SK-N-DZ (cell line): ENCODE measurements around the gene LIMS3. TPM values are rescaled to one million over a fixed set of nuclear protein-coding genes. Genes with fewer than 3 reads are reported as not detected.
"Not testable (repeated sequence)": the region's sequence is repeated elsewhere in the genome, so short reads cannot be mapped to it uniquely, and the experiment has no call there.

Source experiments
- DNase-seq: peaks from one replicate; pipeline ENCODE4 v3.0.0-alpha.2; 2015; ENCODE audit warnings: low spot score
- polyA plus RNA-seq, 2 experiments: library from polyadenylated mRNA; depleted of rRNA; stranded (reverse); fragments of >200 nt; gene quantifications; 2 replicates each; pipeline ENCODE4 v1.2.3, GENCODE V29; 2014

Gene LIMS3
- 0.10 and 0.69 TPM in 2 replicates for polyA plus RNA-seq (2014; cell fraction: cytosol; rRNA removed)
- not detected in 2 replicates for polyA plus RNA-seq (2014; cell fraction: nucleus; rRNA removed)

GRCh38 chr2:109898462-109899336 lies at the start of gene LIMS3:
Gene LIMS3, plus strand, starts transcription at chr2:109898688. Its CDS starts 41 bp downstream, at chr2:109898729.
- DNase-seq, result not testable (repeated sequence)

DNA sequence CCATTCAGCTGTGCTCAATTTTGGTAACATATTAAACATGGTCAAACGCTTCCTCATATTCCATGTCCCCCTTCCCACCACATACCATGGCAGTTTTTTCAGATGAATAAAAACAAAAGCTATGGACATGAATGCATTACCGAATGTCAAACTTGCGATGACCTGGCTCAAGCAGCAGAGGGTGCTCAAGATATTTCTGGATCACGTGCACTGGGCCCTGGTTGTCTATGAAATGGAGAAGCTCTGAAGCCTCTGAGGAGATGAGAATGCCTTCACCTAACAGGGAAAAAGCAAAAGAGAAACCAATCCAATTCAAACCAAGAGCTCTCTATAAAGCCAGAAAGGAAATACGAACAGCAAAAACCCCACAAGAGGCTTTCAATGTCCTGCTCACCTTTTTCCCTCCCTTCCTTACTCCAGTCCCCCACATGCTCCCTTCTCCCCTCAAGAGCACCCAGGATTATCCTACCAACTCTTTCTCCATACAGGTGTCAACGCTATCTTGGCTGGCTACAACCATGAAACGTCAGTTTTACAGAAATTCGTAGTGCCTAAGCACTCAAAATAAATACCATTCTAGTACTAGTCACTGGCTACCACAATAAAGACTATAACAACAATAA lies 27.2 kb upstream of the LIMS3 start:
- not testable (repeated sequence) for DNase-seq

- DNase-seq, result not testable (repeated sequence)
These were observed 21.9 kb upstream of the LIMS3 start for GRCh38 chr2:109876625-109877024.

DNA sequence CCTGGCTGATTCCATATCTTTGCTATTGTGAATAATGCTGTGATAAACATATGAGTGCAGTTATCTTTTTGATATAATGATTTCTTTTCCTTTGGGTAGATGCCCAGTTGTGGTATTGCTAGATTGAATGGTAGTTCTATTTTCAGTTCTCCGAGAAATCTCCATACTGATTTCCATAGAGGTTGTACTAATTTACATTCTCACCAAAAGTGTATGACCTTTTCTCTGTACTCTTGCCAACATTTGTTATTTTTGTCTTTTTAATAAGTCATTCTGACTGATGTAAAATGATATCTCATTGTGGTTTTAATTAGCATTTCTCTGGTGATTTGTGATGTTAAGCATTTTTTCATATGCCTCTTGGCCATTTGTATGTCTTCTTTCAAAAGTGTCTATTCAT lies 16.4 kb upstream of the LIMS3 start:
- not testable (repeated sequence) for DNase-seq

- not testable (repeated sequence) for DNase-seq
These were observed 10.1 kb upstream of the LIMS3 start for GRCh38 chr2:109888414-109888813.

GRCh38 chr2:109889909-109890308 lies 8.6 kb upstream of the LIMS3 start:
- DNase-seq, result not testable (repeated sequence)

DNA sequence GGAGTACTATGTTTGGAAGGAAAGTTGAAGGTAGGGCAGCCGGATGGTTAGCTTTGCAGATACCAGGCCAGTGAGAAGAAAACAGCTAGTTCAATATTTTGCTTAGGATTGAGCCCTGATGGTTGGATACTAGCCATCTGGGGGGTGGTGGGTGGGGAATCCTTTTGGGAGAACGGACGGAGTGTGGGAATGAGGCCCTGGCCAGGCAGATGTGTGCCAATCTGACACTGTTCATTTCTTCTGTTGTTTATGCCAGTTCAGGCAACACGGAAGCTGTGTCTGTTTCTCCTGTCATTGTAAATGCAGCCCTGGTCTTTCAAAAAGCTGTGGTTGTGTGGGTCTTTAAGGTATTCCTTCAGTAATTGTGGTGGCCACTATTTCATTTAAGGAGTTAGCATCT lies 7.5 kb upstream of the LIMS3 start:
- DNase-seq, result not testable (repeated sequence)

GRCh38 chr2:109893736-109894135 lies 4.8 kb upstream of the LIMS3 start:
- not testable (repeated sequence) for DNase-seq

- DNase-seq, result not testable (repeated sequence)
These were observed 4.3 kb upstream of the LIMS3 start for GRCh38 chr2:109894141-109894540.

GRCh38 chr2:109895090-109895869 lies 3.2 kb upstream of the LIMS3 start:
- DNase-seq, result not testable (repeated sequence)

DNA sequence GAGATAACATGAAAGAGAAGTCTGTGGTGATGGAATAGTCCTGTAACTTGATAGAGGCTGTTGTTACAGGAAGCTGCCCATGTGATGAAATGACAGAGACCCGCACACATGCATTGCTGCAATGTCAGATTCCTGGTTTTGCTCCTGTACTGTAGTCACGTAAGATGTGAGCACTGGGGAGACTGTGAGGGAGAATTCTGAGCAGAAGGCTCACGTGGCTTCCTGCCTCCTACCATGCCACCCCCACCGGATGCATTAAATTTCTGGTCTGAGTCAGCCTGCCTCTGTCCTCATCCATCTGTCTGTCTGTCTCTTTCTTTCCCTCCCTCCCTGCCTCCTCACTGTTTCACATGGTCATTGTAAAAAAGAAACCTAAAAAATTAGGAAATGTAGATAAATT lies 2.3 kb upstream of the LIMS3 start:
- DNase-seq, result not testable (repeated sequence)

DNA sequence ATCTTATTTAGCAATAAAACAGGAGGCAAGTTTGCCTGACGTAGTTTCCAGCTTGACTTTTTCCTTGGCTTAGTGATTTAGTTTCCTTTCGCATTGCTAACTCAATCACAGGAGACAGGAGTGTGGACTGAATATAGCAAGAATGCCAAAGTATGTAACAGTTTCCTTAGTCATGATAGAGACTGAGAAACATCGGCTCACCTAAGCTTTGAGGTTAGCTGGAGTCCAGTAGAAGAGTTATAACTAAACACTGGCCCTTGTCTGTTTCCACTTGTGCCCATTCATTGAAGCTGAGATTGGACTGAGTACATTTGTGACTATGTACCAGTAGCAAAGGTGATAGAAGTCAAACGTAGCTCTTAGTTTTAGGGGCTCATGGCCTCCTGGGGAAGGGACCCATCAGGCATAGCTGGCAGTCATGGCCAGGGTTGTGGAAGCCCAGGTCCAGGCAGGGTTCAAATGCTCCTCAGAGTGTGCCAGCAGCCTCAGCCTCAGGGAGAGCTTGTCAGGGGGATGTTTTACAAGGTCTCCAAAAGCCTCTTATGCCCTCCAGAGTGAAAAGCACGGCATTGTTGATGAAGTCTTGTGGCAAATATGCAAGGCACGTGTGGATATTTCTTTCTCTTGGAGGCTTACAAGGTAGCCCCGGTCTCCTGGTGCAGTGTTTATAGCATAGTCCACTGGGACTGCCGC lies 573 bp upstream of the LIMS3 start:
- DNase-seq, result not testable (repeated sequence)

- DNase-seq, result not testable (repeated sequence)
These were observed 7.3 kb downstream of the LIMS3 start for GRCh38 chr2:109905796-109906195.

DNA sequence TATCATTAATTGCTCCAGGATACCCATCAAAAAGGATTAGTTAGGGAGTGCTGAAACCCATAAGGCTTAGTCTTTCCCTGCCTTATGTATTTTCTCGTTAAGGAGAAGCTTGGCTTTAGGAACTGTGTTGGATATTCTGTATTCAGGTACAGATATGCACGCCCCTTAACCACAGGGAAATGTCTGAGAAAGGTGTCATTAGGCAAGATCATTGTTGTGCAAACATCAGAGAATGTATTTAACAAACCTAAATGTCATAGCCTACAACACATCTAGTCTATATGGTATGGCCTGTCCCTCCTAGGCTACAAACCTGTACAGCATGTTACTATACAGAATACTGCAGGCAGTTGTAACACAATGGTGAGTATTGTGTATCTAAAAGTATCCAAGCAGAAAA lies 10.1 kb downstream of the LIMS3 start:
- not testable (repeated sequence) for DNase-seq

DNA sequence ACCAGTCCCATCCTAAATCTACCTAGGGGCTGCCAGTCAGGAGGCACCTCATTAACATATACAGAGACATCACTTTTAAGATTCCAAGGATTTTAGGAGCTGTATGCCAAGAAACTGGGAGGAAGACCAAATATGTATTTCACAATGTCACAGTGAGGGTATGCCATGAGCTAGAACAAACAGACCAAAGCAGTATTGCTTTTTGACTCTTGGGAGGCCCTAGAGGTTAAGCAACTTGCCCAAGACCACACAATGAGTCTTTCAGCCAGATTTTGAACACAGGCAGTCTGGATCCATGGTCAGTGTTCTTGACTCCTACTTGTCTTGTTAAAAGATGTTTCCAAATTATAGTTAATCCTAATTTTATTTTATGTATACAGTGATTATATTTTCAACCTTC lies 12.3 kb downstream of the LIMS3 start:
- DNase-seq, result not testable (repeated sequence)

DNA sequence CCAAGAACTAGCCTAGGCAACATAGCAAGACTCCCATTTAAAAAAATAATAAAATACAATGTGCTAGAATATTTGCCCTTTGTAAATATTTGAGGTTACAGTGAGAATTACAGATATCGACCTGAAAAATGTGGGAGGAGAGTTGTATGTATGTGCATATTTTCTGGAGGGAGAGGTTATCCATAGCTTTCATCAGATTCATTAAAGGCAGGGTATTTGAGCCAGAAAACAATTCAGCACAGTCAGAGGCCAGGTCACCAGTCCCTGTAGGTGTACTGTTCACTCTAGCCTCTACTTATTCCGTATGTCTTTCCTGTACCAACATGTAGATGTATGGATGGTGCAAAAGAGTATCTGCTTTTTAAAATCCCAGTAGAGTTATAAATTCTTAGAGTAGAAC lies 15.4 kb downstream of the LIMS3 start:
- DNase-seq, result not testable (repeated sequence)

GRCh38 chr2:109914552-109914951 lies 16.1 kb downstream of the LIMS3 start:
- DNase-seq, result not testable (repeated sequence)

- DNase-seq, result not testable (repeated sequence)
These were observed 17.3 kb downstream of the LIMS3 start for GRCh38 chr2:109915830-109916229.

DNA sequence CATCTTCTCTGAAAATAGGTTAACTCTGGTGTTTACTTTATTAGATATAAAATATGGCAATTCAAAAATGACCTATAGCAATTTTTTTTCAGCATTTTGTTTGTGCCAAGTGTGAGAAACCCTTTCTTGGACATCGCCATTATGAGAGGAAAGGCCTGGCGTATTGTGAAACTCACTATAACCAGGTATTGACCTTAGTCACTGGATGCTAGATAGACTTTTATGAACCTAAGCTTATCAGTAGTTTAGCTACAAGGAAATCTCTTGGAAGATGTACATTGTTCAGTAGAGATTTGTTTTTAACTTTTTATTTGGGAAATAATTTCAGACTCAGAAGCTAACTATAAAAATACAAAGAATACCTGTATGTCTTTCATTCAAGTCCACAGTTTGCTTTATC lies 21.7 kb downstream of the LIMS3 start:
- not testable (repeated sequence) for DNase-seq

DNA sequence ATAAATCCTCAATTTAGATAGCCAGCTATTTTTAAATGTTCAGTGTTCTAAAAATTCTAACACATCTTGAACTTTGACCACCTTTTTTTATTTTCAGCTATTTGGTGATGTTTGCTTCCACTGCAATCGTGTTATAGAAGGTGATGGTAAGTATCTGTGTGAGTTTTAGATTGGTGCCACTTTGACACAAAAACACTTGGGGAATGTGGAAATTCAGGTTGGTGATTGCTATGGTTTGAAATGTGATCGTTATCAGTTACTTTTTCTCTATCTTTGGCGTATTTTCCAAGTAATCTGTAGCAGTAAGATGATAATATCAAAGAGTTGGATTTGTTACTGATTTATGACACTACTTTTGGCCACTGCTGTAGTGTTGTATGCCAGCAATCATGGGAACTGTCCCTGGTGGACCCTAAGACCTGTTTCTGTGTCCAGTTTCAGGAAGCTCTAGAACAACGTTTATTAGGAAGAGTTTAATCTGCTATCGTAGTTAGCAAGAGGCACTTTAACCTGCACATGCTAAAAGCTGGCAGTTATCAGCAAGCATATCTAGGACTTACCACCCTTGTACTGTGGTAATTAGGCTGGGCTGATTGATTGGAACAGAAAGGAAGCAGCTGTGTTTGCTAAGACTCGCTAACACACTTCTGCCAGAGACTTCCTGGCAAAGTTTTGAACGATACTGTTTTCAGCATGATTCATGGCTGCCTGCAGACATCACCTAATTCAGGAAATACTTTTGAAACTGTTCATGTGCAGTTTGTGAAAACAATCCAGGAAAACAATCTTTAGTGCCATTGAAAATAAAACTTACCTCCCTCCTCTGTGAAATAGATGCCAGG lies 23.3 kb downstream of the LIMS3 start:
- DNase-seq, result not testable (repeated sequence)
